ENCODE results near the gene UBE2QL1. TPM values are rescaled to one million over a fixed set of nuclear protein-coding genes. Genes with fewer than 3 reads are reported as not detected.

Gene UBE2QL1
- total RNA-seq, 4 donors from 2014 or later: 0.68 to 3.6 (median 1.5) TPM

DNA sequence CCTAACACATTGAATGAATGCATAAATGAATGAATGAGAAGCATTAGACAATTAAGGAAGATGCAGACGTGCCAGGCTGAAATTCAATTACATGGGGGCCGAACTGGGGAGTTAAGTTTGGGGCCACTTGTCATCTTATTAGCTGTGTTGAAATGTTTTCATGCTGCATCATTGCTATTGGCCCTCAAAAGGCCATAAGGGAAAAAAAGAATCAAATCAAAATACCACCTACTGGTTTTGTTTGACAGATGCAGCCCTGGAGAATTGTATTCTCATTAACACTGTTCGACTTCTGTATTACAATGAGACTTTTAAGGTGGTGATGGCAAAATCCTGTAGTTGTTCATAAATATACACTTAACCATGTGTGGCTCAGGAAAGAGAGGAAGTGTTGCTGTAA lies 38.4 kb downstream of the UBE2QL1 start:
- TF ChIP-seq, protein P1, sequence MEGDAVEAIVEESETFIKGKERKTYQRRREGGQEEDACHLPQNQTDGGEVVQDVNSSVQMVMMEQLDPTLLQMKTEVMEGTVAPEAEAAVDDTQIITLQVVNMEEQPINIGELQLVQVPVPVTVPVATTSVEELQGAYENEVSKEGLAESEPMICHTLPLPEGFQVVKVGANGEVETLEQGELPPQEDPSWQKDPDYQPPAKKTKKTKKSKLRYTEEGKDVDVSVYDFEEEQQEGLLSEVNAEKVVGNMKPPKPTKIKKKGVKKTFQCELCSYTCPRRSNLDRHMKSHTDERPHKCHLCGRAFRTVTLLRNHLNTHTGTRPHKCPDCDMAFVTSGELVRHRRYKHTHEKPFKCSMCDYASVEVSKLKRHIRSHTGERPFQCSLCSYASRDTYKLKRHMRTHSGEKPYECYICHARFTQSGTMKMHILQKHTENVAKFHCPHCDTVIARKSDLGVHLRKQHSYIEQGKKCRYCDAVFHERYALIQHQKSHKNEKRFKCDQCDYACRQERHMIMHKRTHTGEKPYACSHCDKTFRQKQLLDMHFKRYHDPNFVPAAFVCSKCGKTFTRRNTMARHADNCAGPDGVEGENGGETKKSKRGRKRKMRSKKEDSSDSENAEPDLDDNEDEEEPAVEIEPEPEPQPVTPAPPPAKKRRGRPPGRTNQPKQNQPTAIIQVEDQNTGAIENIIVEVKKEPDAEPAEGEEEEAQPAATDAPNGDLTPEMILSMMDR (IDR thresholded peaks at IDR 0.05; ENCODE audit: low read depth): no peak

DNA sequence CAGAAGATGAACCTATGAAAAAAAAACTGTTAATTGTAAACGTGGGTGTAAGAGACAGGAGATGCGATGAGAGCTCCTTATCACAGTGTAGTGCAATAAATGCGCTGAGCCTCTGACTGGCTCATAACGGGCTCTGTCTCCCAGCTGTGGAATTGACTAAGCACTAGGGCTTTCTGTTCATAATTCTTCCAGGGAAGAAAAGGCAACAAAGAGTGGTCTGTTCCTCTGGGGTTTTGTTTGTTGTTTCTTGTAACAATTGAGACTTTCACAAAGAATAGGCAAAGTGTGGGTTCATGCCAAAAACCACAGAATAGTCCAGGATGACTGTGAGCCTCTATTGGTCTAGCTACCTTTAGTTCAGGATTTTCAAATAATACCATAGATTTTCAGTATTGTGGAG lies 39.4 kb downstream of the UBE2QL1 start:
- TF ChIP-seq, protein P1 (IDR thresholded peaks at IDR 0.05; ENCODE audit: low read depth): no peak

DNA sequence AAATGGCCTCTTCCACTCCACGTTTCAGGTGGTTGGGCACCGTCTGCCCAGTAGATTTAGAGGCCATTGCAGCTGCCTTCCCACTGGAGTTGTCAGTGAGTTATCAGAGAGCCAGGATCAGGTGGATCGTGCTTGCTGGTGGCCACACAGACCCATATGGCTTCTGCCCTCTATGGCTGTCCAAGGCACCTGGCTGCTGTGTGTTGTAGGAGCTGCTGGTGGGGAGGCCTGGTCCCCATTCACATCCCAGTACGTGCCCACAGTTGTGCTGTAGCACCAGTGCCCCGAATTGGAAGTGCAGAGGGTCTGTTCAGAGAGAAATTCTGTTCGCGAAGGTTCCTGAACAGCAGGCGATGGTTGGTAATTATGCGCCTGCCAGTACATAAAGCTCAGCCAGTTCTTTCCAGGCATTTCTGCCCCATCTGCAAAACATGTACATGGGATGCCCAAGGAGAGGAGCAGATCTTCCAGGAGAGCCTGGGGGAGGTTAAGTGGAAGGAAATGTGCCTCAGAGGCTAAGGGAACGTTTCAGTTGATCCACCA lies 41.1 kb downstream of the UBE2QL1 start:
- TF ChIP-seq, protein P1 (IDR thresholded peaks at IDR 0.05; ENCODE audit: low read depth): no peak

DNA sequence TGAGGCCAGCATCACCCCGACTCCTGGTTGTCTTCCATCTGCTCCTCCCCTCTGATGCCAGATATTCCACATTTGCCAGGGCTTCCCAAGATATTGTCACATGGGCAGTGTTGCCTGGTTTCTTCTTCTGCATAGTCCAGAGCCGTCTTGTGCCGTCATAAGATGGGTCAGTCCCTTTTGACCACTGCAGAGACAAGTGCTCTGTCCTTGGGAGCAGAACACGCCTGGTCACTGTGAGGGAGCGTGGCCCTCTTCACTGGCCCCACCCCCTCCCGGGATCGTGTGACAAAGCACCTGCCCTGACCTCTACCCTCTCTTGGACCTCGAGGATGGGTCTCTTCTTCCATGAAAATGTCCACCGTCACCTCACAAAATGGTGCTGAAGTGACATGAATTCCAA lies 41.6 kb downstream of the UBE2QL1 start:
- TF ChIP-seq, protein P1 (IDR thresholded peaks at IDR 0.05; ENCODE audit: low read depth): no peak

DNA sequence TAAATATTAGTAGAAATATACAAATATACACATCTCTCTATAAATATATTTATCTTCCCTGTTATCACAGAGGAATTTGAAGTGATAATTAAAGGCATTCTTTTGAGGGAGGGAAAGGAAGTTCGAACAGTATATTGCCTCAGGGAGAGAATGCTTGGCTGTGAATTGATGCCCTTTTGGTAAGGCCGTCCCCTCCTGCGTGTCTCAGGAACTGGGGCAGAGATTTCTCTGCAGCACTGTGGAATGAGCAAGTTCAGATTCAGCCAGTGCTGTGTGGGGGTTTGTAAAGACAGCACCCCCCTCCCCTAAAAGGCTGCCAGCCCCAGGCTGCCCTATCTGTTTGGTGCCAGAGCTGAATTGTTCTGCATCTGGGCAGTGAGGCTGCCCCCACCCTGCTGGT lies 42.0 kb downstream of the UBE2QL1 start:
- TF ChIP-seq, protein P1 (IDR thresholded peaks at IDR 0.05; ENCODE audit: low read depth): no peak

DNA sequence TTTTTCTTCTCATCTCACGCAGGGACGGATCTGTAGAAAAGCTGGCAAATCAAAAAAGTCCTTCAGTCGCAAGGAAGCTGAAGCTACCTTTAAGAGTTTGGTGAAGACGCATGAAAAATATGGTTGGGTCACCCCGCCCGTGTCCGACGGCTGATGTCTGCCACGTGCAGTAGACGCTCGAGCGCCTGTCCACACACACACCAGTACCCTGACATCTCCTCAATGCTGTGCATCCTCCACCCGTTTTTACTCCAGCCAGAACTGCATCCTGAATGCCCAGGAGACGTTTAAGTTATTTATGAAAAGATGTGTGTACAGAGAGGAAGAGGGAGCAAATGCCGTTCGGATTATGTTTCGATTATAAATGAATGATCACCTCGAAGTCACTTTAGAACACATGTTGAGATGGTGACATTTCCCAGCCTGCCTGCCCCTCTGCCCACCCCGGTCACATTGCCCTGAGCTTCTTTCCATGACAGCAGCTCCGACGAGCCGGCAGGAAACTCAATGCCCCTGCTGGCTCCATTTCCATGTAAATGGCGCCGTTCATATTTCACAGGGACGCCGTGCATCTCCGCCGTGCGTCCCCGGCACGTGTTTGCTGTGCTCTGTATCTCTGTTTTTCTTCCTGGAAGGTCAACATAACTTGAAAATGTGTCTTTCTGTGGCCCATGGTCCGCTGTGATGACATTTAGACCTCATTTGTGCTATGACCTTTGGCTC lies 42.7 kb downstream of the UBE2QL1 start:
- TF ChIP-seq, protein P1 (IDR thresholded peaks at IDR 0.05; ENCODE audit: low read depth): no peak

DNA sequence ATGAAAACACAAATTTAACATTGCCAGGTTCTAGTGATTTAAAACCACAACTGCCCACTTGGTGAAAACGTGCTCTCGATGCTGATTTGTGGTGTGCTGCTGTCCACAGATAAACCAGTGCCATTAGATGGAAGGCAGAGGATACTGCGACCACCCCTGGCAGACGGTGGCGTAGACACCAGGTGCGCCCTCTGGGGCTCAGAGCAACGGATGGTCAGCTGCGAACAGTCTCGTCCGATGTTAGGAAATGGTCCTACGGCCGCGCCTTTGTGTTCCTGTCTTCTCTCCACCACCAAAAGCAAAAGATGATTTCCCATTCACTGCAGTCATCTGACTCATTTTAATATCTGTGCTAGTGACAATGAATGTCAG lies 43.2 kb downstream of the UBE2QL1 start:
- TF ChIP-seq, protein P1 (IDR thresholded peaks at IDR 0.05; ENCODE audit: low read depth): no peak
